ENCODE results near the gene FIZ1.

DNA sequence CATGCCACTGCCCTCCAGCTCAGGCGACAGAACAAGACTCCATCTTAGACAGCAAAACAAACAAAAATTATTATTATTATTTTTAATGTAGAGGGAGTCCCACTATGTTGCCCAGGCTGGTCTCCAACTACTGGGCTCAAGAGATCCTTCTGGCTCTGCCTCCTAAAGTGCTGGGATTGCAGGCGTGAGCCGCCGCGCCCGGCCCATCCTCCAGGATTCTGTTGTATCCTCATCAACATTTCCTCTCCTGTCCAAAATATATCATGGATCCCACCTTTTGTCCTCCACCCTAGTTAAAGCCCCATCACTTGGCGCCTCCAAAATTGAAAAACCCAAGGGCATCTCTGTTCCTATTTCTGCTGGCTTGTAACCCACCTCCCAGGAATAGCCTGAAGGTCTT, 23.8 kb upstream of the FIZ1 start:
- TF ChIP-seq, protein P1, sequence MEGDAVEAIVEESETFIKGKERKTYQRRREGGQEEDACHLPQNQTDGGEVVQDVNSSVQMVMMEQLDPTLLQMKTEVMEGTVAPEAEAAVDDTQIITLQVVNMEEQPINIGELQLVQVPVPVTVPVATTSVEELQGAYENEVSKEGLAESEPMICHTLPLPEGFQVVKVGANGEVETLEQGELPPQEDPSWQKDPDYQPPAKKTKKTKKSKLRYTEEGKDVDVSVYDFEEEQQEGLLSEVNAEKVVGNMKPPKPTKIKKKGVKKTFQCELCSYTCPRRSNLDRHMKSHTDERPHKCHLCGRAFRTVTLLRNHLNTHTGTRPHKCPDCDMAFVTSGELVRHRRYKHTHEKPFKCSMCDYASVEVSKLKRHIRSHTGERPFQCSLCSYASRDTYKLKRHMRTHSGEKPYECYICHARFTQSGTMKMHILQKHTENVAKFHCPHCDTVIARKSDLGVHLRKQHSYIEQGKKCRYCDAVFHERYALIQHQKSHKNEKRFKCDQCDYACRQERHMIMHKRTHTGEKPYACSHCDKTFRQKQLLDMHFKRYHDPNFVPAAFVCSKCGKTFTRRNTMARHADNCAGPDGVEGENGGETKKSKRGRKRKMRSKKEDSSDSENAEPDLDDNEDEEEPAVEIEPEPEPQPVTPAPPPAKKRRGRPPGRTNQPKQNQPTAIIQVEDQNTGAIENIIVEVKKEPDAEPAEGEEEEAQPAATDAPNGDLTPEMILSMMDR (conservative IDR thresholded peaks at IDR 0.05; ENCODE audit: low read depth, low read length): no peak
- TF ChIP-seq EZH2 (IDR thresholded peaks at IDR 0.05; ENCODE audit: borderline replicate concordance, low read depth, low read length, poor library complexity, severe bottlenecking): no peak

Measured in A673 (cell line).